Astrocyte (in vitro differentiated cells and primary cell): ENCODE measurements around the gene METRN. TPM values are rescaled to one million over a fixed set of nuclear protein-coding genes. Genes with fewer than 3 reads are reported as not detected.
A peak's percentile ranks its signal among the peaks of the same experiment; 100 is the strongest.

Experiments used
- DNase-seq: peaks from one replicate; pipeline ENCODE4 v3.0.0-alpha.2; 2010; ENCODE audit warnings: low read depth
- FAIRE-seq: peaks from 2 replicates; lab custom pipeline; 2011; peaks lifted over from hg19 to GRCh38; lab: Jason Lieb, UNC
- H2AFZ ChIP-seq: 2 replicates; pipeline ENCODE4 v1.6.0; 2012; ENCODE audit warnings: low read depth, low read length, inconsistent platforms
- H3K27ac ChIP-seq: 2 replicates; pipeline ENCODE4 v1.5.1; 2011; ENCODE audit warnings: low read depth, low read length, inconsistent platforms
- H3K27me3 ChIP-seq: 2 replicates; pipeline ENCODE4 v1.6.0; 2011; ENCODE audit warnings: low read length, inconsistent platforms; ENCODE audit not compliant: insufficient read depth
- H3K36me3 ChIP-seq: 2 replicates; pipeline ENCODE4 v1.5.1; 2011; ENCODE audit warnings: low read length, inconsistent platforms; ENCODE audit not compliant: insufficient read depth
- H3K4me1 ChIP-seq: 2 replicates; pipeline ENCODE4 v1.5.1; 2011; ENCODE audit warnings: low read length, inconsistent platforms; ENCODE audit not compliant: insufficient read depth
- H3K4me2 ChIP-seq: 2 replicates; pipeline ENCODE4 v1.6.0; 2012; ENCODE audit warnings: low read length, inconsistent platforms
- H3K4me3 ChIP-seq: 2 replicates; pipeline ENCODE4 v1.5.1; 2011; ENCODE audit warnings: low read depth, mild to moderate bottlenecking, low read length, inconsistent platforms; ENCODE audit not compliant: insufficient read depth
- H3K79me2 ChIP-seq: 2 replicates; pipeline ENCODE4 v1.6.0; 2012; ENCODE audit warnings: mild to moderate bottlenecking, low read length, inconsistent platforms; ENCODE audit not compliant: insufficient read depth
- H3K9ac ChIP-seq: 2 replicates; pipeline ENCODE4 v1.6.0; 2012; ENCODE audit warnings: mild to moderate bottlenecking, low read length, inconsistent platforms
- H3K9me3 ChIP-seq: 2 replicates; pipeline ENCODE4 v1.5.1; 2012; ENCODE audit warnings: low read depth, mild to moderate bottlenecking, low read length, inconsistent platforms; ENCODE audit not compliant: insufficient read depth
- H4K20me1 ChIP-seq: 2 replicates; pipeline ENCODE4 v1.6.0; 2012; ENCODE audit warnings: low read length, inconsistent platforms; ENCODE audit not compliant: insufficient read depth
- H3K27ac Mint-ChIP-seq: one replicate; pipeline ENCODE4 v1.8.0; 2021; ENCODE audit warnings: mild to moderate bottlenecking, mixed read lengths; ENCODE audit not compliant: unreplicated experiment
- H3K27me3 Mint-ChIP-seq: one replicate; pipeline ENCODE4 v1.8.0; 2021; ENCODE audit warnings: low read depth, mixed read lengths; ENCODE audit not compliant: unreplicated experiment
- H3K36me3 Mint-ChIP-seq: one replicate; pipeline ENCODE4 v1.8.0; 2021; ENCODE audit warnings: low read depth, mixed read lengths; ENCODE audit not compliant: unreplicated experiment
- H3K4me1 Mint-ChIP-seq: one replicate; pipeline ENCODE4 v1.8.0; 2021; ENCODE audit warnings: low read depth, mixed read lengths; ENCODE audit not compliant: unreplicated experiment
- H3K4me3 Mint-ChIP-seq: one replicate; pipeline ENCODE4 v1.8.0; 2021; ENCODE audit warnings: mild to moderate bottlenecking, moderate library complexity, mixed read lengths; ENCODE audit not compliant: unreplicated experiment
- H3K9me3 Mint-ChIP-seq: one replicate; pipeline ENCODE4 v1.8.0; 2021; ENCODE audit warnings: mild to moderate bottlenecking, mixed read lengths; ENCODE audit not compliant: unreplicated experiment
- CTCF ChIP-seq: IDR thresholded peaks from 2 replicates; pipeline ENCODE4 v1.5.1; 2011; ENCODE audit warnings: low read depth, mild to moderate bottlenecking, inconsistent platforms, low read length, moderate library complexity; ENCODE audit not compliant: insufficient read depth
- EZH2 ChIP-seq: IDR thresholded peaks from 2 replicates; pipeline ENCODE4 v1.6.1; 2012; ENCODE audit warnings: mild to moderate bottlenecking, low read length, inconsistent platforms; ENCODE audit not compliant: insufficient read depth
- total RNA-seq: library from RNA; stranded (reverse); gene quantifications from 2 replicates; pipeline ENCODE4 v1.2.1, GENCODE V29; 2021

METRN gene
- total RNA-seq, 1 donor from 2014 or later, result 31.5 TPM

- peaks cover 49% of the 10 kb centered on the region for H3K27me3 Mint-ChIP-seq
- Histone ChIP-seq H3K9ac (no peak overlapping the region), H3K4me3 (no peak overlapping the region), H4K20me1 (peaks cover 28% of the 10 kb centered on the region), H3K27me3 (peaks cover 38% of the 10 kb centered on the region), H3K4me2 (no peak overlapping the region), H3K4me1 (peaks cover 2% of the 10 kb centered on the region), H3K9me3 (no peaks in the 10 kb centered on the region), H3K79me2 (no peaks in the 10 kb centered on the region), H2AFZ (no peak overlapping the region), H3K27ac (no peak overlapping the region), H3K36me3 (no peaks in the 10 kb centered on the region)
- peak overlapping the region; percentile 38 for H3K27ac Mint-ChIP-seq
- TF ChIP-seq EZH2 (no peak), CTCF (no peak)
- no peak for FAIRE-seq
- H3K4me1 Mint-ChIP-seq, result no peaks in the 10 kb centered on the region
- no peaks in the 10 kb centered on the region for H3K36me3 Mint-ChIP-seq
- H3K4me3 Mint-ChIP-seq, result no peak overlapping the region
- peaks cover 2% of the 10 kb centered on the region for H3K9me3 Mint-ChIP-seq
- no peak for DNase-seq
Measured at GRCh38 chr16:702341-702740, 12.6 kb upstream of the METRN start.

GRCh38 chr16:703406-703805, 11.5 kb upstream of the METRN start:
- H3K9ac ChIP-seq, result no peak overlapping the region
- H2AFZ ChIP-seq, result no peak overlapping the region
- H3K4me2 ChIP-seq, result no peak overlapping the region
- H3K4me1 Mint-ChIP-seq, result no peaks in the 10 kb centered on the region
- peaks cover 49% of the 10 kb centered on the region for H3K27me3 Mint-ChIP-seq
- no peaks in the 10 kb centered on the region for H3K9me3 ChIP-seq
- FAIRE-seq (no peak), DNase-seq (no peak)
- peaks cover 2% of the 10 kb centered on the region for H3K4me1 ChIP-seq
- H3K36me3 ChIP-seq, result no peaks in the 10 kb centered on the region
- H3K27ac ChIP-seq, result no peak overlapping the region
- TF ChIP-seq EZH2 (no peak), CTCF (no peak)
- H3K27me3 ChIP-seq, result peaks cover 41% of the 10 kb centered on the region
- no peaks in the 10 kb centered on the region for H3K79me2 ChIP-seq
- H3K4me3 Mint-ChIP-seq, result no peak overlapping the region
- no peak overlapping the region for H3K27ac Mint-ChIP-seq
- peaks cover 5% of the 10 kb centered on the region for H3K9me3 Mint-ChIP-seq
- H4K20me1 ChIP-seq, result peaks cover 28% of the 10 kb centered on the region
- no peak overlapping the region for H3K4me3 ChIP-seq
- H3K36me3 Mint-ChIP-seq, result no peaks in the 10 kb centered on the region

GRCh38 chr16:704047-704446, 10.9 kb upstream of the METRN start:
- Mint-ChIP-seq H3K36me3 (no peaks in the 10 kb centered on the region), H3K4me1 (no peaks in the 10 kb centered on the region), H3K9me3 (peaks cover 5% of the 10 kb centered on the region), H3K27me3 (peaks cover 49% of the 10 kb centered on the region), H3K4me3 (no peak overlapping the region), H3K27ac (no peak overlapping the region)
- Histone ChIP-seq H4K20me1 (peaks cover 30% of the 10 kb centered on the region), H3K27me3 (peaks cover 43% of the 10 kb centered on the region), H3K4me2 (no peak overlapping the region), H3K9ac (no peak overlapping the region), H3K36me3 (no peaks in the 10 kb centered on the region), H3K4me1 (peaks cover 2% of the 10 kb centered on the region), H3K9me3 (no peaks in the 10 kb centered on the region), H2AFZ (no peak overlapping the region), H3K79me2 (no peaks in the 10 kb centered on the region), H3K4me3 (no peak overlapping the region), H3K27ac (no peak overlapping the region)
- DNase-seq (no peak), FAIRE-seq (no peak)
- TF ChIP-seq EZH2, result no peak
- no peak for TF ChIP-seq CTCF
